Testis (tissue), 2 donors: ENCODE results near the gene AMER1.

Source experiments
- POLR2A ChIP-seq: fragments of 450-650 bp; IDR thresholded peaks from one replicate; pipeline ENCODE4 v1.6.1; 2017; ENCODE audit warnings: antibody characterized with exemption, mild to moderate bottlenecking, moderate library complexity
- TF ChIP-seq, protein P1 (sequence below), 3 experiments: fragments of 450-650 bp in 2 of 3; fragments of 200-600 bp in 1 of 3; sonication (generic) in 1 of 3; IDR thresholded peaks; one replicate each; pipeline ENCODE4 v1.5.1; 2016 to 2019; ENCODE audit warnings: antibody characterized with exemption in 3 of 3, mild to moderate bottlenecking in 2 of 3, moderate library complexity in 1 of 3

DNA sequence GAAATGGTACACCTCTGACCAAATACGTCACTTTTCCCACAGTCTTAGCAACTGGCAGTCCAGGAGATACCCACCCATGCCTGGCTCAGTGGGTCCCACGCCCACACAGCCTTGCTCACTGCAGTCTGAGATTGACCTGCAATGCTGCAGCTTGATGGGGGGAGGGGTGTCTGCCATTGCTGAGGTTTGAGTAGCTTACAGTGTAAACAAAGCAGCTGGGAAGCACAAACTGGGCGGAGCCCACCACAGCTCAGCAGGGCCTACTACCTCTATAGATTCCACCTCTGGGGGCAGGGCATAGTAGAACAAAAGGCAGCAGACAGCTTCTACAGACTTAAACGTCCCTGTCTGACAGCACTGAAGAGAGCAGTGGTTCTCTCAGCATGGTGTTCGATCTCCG is 52.7 kb downstream of the AMER1 start:
- no peak for TF ChIP-seq POLR2A
- TF ChIP-seq, protein P1, sequence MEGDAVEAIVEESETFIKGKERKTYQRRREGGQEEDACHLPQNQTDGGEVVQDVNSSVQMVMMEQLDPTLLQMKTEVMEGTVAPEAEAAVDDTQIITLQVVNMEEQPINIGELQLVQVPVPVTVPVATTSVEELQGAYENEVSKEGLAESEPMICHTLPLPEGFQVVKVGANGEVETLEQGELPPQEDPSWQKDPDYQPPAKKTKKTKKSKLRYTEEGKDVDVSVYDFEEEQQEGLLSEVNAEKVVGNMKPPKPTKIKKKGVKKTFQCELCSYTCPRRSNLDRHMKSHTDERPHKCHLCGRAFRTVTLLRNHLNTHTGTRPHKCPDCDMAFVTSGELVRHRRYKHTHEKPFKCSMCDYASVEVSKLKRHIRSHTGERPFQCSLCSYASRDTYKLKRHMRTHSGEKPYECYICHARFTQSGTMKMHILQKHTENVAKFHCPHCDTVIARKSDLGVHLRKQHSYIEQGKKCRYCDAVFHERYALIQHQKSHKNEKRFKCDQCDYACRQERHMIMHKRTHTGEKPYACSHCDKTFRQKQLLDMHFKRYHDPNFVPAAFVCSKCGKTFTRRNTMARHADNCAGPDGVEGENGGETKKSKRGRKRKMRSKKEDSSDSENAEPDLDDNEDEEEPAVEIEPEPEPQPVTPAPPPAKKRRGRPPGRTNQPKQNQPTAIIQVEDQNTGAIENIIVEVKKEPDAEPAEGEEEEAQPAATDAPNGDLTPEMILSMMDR (IDR thresholded peaks at IDR 0.05) = no peak
